Activated T-helper 17 cell treated with anti-CD3 and anti-CD28 coated beads, Interleukin-2, amount 50 U/mL, for 72 hours (primary cell): Measurements from ENCODE around the gene SEPTIN5. TPM values are rescaled to one million over a fixed set of nuclear protein-coding genes. Genes with fewer than 3 reads are reported as not detected.
"Not testable (repeated sequence)": the region's sequence is repeated elsewhere in the genome, so short reads cannot be mapped to it uniquely, and the experiment has no call there.

Experiments used
- ATAC-seq: fragments of 150-1000 bp; cut with Tn5 transposase; replicated peaks from 2 replicates; pipeline ENCODE4 v1.10.0; 2021; ENCODE audit warnings: mild to moderate bottlenecking, moderate library complexity
- H3K27ac Mint-ChIP-seq: one replicate; pipeline ENCODE4 v1.8.0; 2022; ENCODE audit warnings: mixed read lengths
- H3K27me3 Mint-ChIP-seq: one replicate; pipeline ENCODE4 v1.8.0; 2022; ENCODE audit warnings: mixed read lengths
- H3K36me3 Mint-ChIP-seq: one replicate; pipeline ENCODE4 v1.8.0; 2022; ENCODE audit warnings: low read depth, mild to moderate bottlenecking, mixed read lengths
- H3K4me1 Mint-ChIP-seq: one replicate; pipeline ENCODE4 v1.8.0; 2022; ENCODE audit warnings: mixed read lengths
- H3K4me3 Mint-ChIP-seq: one replicate; pipeline ENCODE4 v1.8.0; 2022; ENCODE audit warnings: mild to moderate bottlenecking, mixed read lengths
- H3K9me3 Mint-ChIP-seq: one replicate; pipeline ENCODE4 v1.8.0; 2022; ENCODE audit warnings: mixed read lengths
- total RNA-seq, 2 donors: library from RNA; stranded (reverse); gene quantifications; one replicate each; pipeline ENCODE4 v1.2.3, GENCODE V29; 2022

Gene SEPTIN5
- total RNA-seq, 2 donors from 2014 or later, result 0.41 to 0.42 TPM

- no peaks in the 10 kb centered on the region for H3K4me1 Mint-ChIP-seq
- peaks cover 24% of the 10 kb centered on the region for H3K27me3 Mint-ChIP-seq
- H3K36me3 Mint-ChIP-seq, result peaks cover 7% of the 10 kb centered on the region
- no peak overlapping the region for H3K4me3 Mint-ChIP-seq
- no peak for ATAC-seq
- no peak overlapping the region for H3K27ac Mint-ChIP-seq
- H3K9me3 Mint-ChIP-seq, result no peaks in the 10 kb centered on the region
These were observed 4.2 kb downstream of the SEPTIN5 start for GRCh38 chr22:19718456-19719049.

GRCh38 chr22:19719050-19719482, 4.8 kb downstream of the SEPTIN5 start:
- H3K9me3 Mint-ChIP-seq, result no peaks in the 10 kb centered on the region
- no peak for ATAC-seq
- no peaks in the 10 kb centered on the region for H3K4me1 Mint-ChIP-seq
- peak overlapping the region; percentile 67 for H3K4me3 Mint-ChIP-seq
- H3K36me3 Mint-ChIP-seq, result peaks cover 7% of the 10 kb centered on the region
- H3K27ac Mint-ChIP-seq, result no peak overlapping the region
- H3K27me3 Mint-ChIP-seq, result peaks cover 24% of the 10 kb centered on the region

- Mint-ChIP-seq H3K4me1 (no peaks in the 10 kb centered on the region), H3K27me3 (peaks cover 25% of the 10 kb centered on the region), H3K36me3 (peaks cover 7% of the 10 kb centered on the region), H3K9me3 (no peaks in the 10 kb centered on the region), H3K27ac (no peak overlapping the region), H3K4me3 (peak overlapping the region; percentile 67)
- no peak for ATAC-seq
These were observed 5.3 kb downstream of the SEPTIN5 start for GRCh38 chr22:19719488-19720021.

- peaks cover 33% of the 10 kb centered on the region for H3K27me3 Mint-ChIP-seq
- peaks cover 7% of the 10 kb centered on the region for H3K36me3 Mint-ChIP-seq
- no peaks in the 10 kb centered on the region for H3K9me3 Mint-ChIP-seq
- H3K27ac Mint-ChIP-seq, result no peak overlapping the region
- no peak overlapping the region for H3K4me3 Mint-ChIP-seq
- H3K4me1 Mint-ChIP-seq, result no peaks in the 10 kb centered on the region
- ATAC-seq, result no peak
These were observed 6.0 kb downstream of the SEPTIN5 start for GRCh38 chr22:19720150-19720827.

GRCh38 chr22:19720999-19721329, 6.7 kb downstream of the SEPTIN5 start:
- ATAC-seq, result no peak
- Mint-ChIP-seq H3K4me3 (no peak overlapping the region), H3K9me3 (no peaks in the 10 kb centered on the region), H3K27ac (no peak overlapping the region), H3K27me3 (peaks cover 35% of the 10 kb centered on the region), H3K4me1 (no peaks in the 10 kb centered on the region), H3K36me3 (peaks cover 7% of the 10 kb centered on the region)

GRCh38 chr22:19721330-19722177, 7.3 kb downstream of the SEPTIN5 start:
- no peaks in the 10 kb centered on the region for H3K4me1 Mint-ChIP-seq
- ATAC-seq, result no peak
- H3K27ac Mint-ChIP-seq, result no peak overlapping the region
- H3K36me3 Mint-ChIP-seq, result peaks cover 7% of the 10 kb centered on the region
- H3K9me3 Mint-ChIP-seq, result no peaks in the 10 kb centered on the region
- peaks cover 35% of the 10 kb centered on the region for H3K27me3 Mint-ChIP-seq
- no peak overlapping the region for H3K4me3 Mint-ChIP-seq

- no peaks in the 10 kb centered on the region for H3K4me1 Mint-ChIP-seq
- peaks cover 35% of the 10 kb centered on the region for H3K27me3 Mint-ChIP-seq
- H3K4me3 Mint-ChIP-seq, result no peak overlapping the region
- no peaks in the 10 kb centered on the region for H3K9me3 Mint-ChIP-seq
- ATAC-seq, result no peak
- no peak overlapping the region for H3K27ac Mint-ChIP-seq
- peaks cover 7% of the 10 kb centered on the region for H3K36me3 Mint-ChIP-seq
These were observed 8.1 kb downstream of the SEPTIN5 start for GRCh38 chr22:19722178-19722981.

GRCh38 chr22:19722982-19723231, 8.6 kb downstream of the SEPTIN5 start:
- Mint-ChIP-seq H3K27me3 (peaks cover 39% of the 10 kb centered on the region), H3K4me1 (no peaks in the 10 kb centered on the region), H3K27ac (no peak overlapping the region), H3K9me3 (no peaks in the 10 kb centered on the region), H3K36me3 (peaks cover 7% of the 10 kb centered on the region), H3K4me3 (no peak overlapping the region)
- ATAC-seq, result no peak

GRCh38 chr22:19723232-19723982, 9.1 kb downstream of the SEPTIN5 start, which contains the start of gene GP1BB:
GP1BB (plus strand) TSS chr22:19723539; CDS start chr22:19723570, 31 bp downstream.
- Mint-ChIP-seq H3K27ac (no peak within 1 kb of the TSS), H3K4me1 (no peaks in the 10 kb centered on the region), H3K4me3 (no peak within 1 kb of the TSS), H3K27me3 (peaks cover 39% of the 10 kb centered on the region), H3K36me3 (peaks cover 7% of the 10 kb centered on the region), H3K9me3 (no peaks in the 10 kb centered on the region)
- ATAC-seq, result peak; percentile 46

GRCh38 chr22:19723983-19724827, 9.9 kb downstream of the SEPTIN5 start:
- H3K4me3 Mint-ChIP-seq, result no peak overlapping the region
- H3K27me3 Mint-ChIP-seq, result peaks cover 39% of the 10 kb centered on the region
- ATAC-seq, result peak; percentile 61
- H3K27ac Mint-ChIP-seq, result no peak overlapping the region
- H3K36me3 Mint-ChIP-seq, result peaks cover 7% of the 10 kb centered on the region
- H3K9me3 Mint-ChIP-seq, result no peaks in the 10 kb centered on the region
- H3K4me1 Mint-ChIP-seq, result no peaks in the 10 kb centered on the region

- no peaks in the 10 kb centered on the region for H3K4me1 Mint-ChIP-seq
- no peak overlapping the region for H3K4me3 Mint-ChIP-seq
- no peak for ATAC-seq
- H3K27me3 Mint-ChIP-seq, result peaks cover 31% of the 10 kb centered on the region
- H3K36me3 Mint-ChIP-seq, result no peaks in the 10 kb centered on the region
- H3K9me3 Mint-ChIP-seq, result no peaks in the 10 kb centered on the region
- no peak overlapping the region for H3K27ac Mint-ChIP-seq
These were observed 10.8 kb downstream of the SEPTIN5 start for GRCh38 chr22:19724927-19725661.

GRCh38 chr22:19726064-19726788, 11.9 kb downstream of the SEPTIN5 start:
- not testable (repeated sequence) for H3K27ac Mint-ChIP-seq, H3K4me1 Mint-ChIP-seq, ATAC-seq, H3K4me3 Mint-ChIP-seq, H3K36me3 Mint-ChIP-seq, H3K9me3 Mint-ChIP-seq
- H3K27me3 Mint-ChIP-seq, result peaks cover 21% of the 10 kb centered on the region
